Uterus (tissue), 2 donors: ENCODE results near the gene ACTL10.

Experiments
- CTCF ChIP-seq, 4 experiments: fragments of 200-600 bp in 2 of 4; fragments of 450-650 bp in 2 of 4; sonication (generic) in 2 of 4; IDR thresholded peaks; one replicate each; pipeline ENCODE4 v1.5.1; 2016 to 2019; ENCODE audit warnings: antibody characterized with exemption in 4 of 4, mild to moderate bottlenecking in 2 of 4, moderate library complexity in 1 of 4
- POLR2A ChIP-seq, 2 donors: fragments of 450-650 bp; IDR thresholded peaks; one replicate each; pipeline ENCODE4 v1.6.1; 2016; ENCODE audit warnings: antibody characterized with exemption in 2 of 2, mild to moderate bottlenecking in 1 of 2, moderate library complexity in 1 of 2

- TF ChIP-seq POLR2A (IDR thresholded peaks at IDR 0.05) (no peak), CTCF (IDR thresholded peaks at IDR 0.05) (no peak)
Measured at GRCh38 chr20:33681728-33682353, 15.1 kb downstream of the ACTL10 start.
